Measurements from ENCODE around the gene GMDS.

Gene GMDS

DNA sequence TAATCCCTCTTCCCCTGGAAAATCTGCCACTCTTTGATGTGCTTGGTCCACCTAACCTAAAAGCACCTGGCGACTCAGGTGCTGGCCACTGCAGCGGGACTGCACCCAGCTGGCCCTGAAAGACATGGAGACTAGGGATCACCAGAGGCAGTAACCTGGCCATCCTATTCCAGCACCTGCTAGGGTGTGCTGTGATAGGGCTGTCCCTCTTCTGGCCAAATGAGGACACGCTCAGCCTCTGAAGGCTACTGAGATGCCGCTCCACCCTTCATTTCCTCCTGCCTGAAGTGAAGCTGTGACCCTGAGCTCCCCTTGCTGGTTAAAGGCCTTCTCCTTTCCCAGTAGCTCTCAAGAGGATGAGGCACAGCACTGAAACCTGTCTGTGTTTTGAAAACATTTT lies 611.3 kb downstream of the GMDS start:
- WGBS (ENCODE audit: insufficient coverage, insufficient read length): no CpG with 5 or more reads among the region's 4 CpGs
- DNase-seq (ENCODE audit: low read depth, low spot score): no peak
- Histone ChIP-seq H3K27me3 (ENCODE audit: control insufficient read depth, insufficient read depth, low read length) (no peaks in the 10 kb centered on the region; the same call in 1 of the 2 replicates), H3K4me3 (ENCODE audit: low read length) (no peak overlapping the region), H3K36me3 (ENCODE audit: control insufficient read depth, insufficient read depth, low read length) (no peaks in the 10 kb centered on the region), H3K27ac (ENCODE audit: low read length) (no peak overlapping the region), H3K9me3 (ENCODE audit: control insufficient read depth, insufficient read depth, low read length) (no peaks in the 10 kb centered on the region), H3K4me1 (ENCODE audit: control insufficient read depth, insufficient read depth, low read length) (no peaks in the 10 kb centered on the region)

DNA sequence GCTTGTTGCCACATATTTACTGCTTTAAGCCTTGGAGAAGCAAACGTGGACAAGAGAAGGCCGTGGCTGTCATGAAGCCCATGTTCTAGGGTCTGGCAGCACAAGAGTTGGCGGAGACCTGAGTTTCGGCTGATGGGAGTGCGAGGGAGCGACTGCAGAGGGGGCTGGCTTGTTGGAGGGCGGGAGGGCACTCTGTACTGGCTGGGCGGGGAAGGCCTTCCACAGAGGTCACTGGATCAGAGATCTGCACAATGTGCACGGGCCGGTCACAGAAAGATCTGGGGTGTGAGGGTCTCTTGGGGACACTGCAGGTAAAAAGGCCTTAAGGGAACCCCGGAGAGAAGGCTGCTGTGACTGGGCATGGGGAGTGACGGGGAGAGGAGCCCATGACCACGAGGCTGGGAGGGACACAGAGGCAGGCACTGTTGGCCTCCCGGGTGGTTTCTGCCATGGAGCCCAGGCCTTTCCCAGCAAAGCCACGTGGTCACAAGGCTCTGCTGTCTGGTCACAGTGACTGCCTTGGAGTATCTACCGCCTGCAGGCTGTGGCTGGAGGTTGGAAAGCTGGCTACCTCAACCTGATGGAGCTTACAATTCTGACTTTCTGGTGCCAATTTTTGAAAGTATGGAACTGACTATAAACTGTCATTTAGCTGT lies 611.9 kb downstream of the GMDS start:
- no peak overlapping the region for H3K27ac ChIP-seq (ENCODE audit: low read length)
- H3K9me3 ChIP-seq (ENCODE audit: control insufficient read depth, insufficient read depth, low read length): no peaks in the 10 kb centered on the region
- DNase-seq (ENCODE audit: low read depth, low spot score): no peak
- no CpG with 5 or more reads among the region's 16 CpGs for WGBS (ENCODE audit: insufficient coverage, insufficient read length)
- no peaks in the 10 kb centered on the region for H3K4me1 ChIP-seq (ENCODE audit: control insufficient read depth, insufficient read depth, low read length)
- no peaks in the 10 kb centered on the region; the same call in 1 of the 2 replicates for H3K27me3 ChIP-seq (ENCODE audit: control insufficient read depth, insufficient read depth, low read length)
- no peaks in the 10 kb centered on the region for H3K36me3 ChIP-seq (ENCODE audit: control insufficient read depth, insufficient read depth, low read length)
- H3K4me3 ChIP-seq (ENCODE audit: low read length): no peak overlapping the region

DNA sequence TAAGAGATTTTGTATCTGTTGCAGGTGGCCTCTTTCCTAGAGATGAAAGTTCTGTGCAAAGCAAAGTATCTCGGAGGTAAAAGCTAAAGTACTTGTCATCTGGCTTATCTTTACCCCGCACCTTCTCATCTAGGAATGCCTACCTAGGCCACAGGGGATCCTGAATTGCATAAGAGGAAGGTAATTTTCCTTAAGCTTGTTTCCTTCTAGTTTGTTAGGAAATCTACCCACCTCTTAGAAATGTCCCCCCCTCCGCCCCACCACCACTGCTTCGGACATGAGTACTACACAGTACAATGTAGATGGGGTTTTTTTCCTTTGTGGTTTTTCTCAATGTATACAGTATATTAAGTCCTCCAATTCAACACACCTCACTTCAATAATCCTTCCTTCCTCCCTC lies 614.2 kb downstream of the GMDS start:
- no peaks in the 10 kb centered on the region for H3K36me3 ChIP-seq (ENCODE audit: control insufficient read depth, insufficient read depth, low read length)
- no CpG with 5 or more reads among the region's 4 CpGs for WGBS (ENCODE audit: insufficient coverage, insufficient read length)
- no peaks in the 10 kb centered on the region for H3K9me3 ChIP-seq (ENCODE audit: control insufficient read depth, insufficient read depth, low read length)

DNA sequence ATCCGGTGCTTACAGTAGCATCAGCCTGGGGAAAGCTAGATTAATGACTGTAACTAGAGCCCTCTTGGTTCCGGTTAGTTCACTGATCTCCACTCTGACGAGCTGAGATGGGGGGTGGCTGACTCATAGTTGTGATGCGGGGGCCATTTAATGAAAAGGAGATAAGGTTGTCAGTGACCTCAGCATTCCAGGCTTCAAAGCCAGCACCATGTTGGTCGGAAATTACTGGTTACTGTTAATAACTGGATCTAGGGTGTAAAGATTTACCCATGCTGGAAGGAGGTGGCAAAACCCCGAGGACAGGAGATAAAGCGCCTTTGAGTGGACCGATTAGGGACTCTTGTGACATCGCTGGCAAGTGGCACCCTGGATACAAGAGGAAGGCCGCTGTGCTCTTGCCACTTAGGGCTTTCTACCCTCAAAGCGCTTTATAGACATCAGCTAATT lies 614.6 kb downstream of the GMDS start:
- WGBS (ENCODE audit: insufficient coverage, insufficient read length): no CpG with 5 or more reads among the region's 11 CpGs
- H3K4me1 ChIP-seq (ENCODE audit: control insufficient read depth, insufficient read depth, low read length): no peaks in the 10 kb centered on the region
- H3K36me3 ChIP-seq (ENCODE audit: control insufficient read depth, insufficient read depth, low read length): no peaks in the 10 kb centered on the region
- no peak for DNase-seq (ENCODE audit: low read depth, low spot score)
- no peak overlapping the region for H3K4me3 ChIP-seq (ENCODE audit: low read length)
- H3K27ac ChIP-seq (ENCODE audit: low read length): no peak overlapping the region
- peaks cover 22% of the 10 kb centered on the region for H3K27me3 ChIP-seq (ENCODE audit: control insufficient read depth, insufficient read depth, low read length)
- H3K9me3 ChIP-seq (ENCODE audit: control insufficient read depth, insufficient read depth, low read length): no peaks in the 10 kb centered on the region

More for the DNA sequence above, 614.2 kb downstream of the GMDS start:
- H3K4me1 ChIP-seq (ENCODE audit: control insufficient read depth, insufficient read depth, low read length): no peaks in the 10 kb centered on the region
- no peak overlapping the region for H3K27ac ChIP-seq (ENCODE audit: low read length)
- no peak overlapping the region for H3K4me3 ChIP-seq (ENCODE audit: low read length)
- peaks cover 19% of the 10 kb centered on the region for H3K27me3 ChIP-seq (ENCODE audit: control insufficient read depth, insufficient read depth, low read length)
- DNase-seq (ENCODE audit: low read depth, low spot score): no peak

DNA sequence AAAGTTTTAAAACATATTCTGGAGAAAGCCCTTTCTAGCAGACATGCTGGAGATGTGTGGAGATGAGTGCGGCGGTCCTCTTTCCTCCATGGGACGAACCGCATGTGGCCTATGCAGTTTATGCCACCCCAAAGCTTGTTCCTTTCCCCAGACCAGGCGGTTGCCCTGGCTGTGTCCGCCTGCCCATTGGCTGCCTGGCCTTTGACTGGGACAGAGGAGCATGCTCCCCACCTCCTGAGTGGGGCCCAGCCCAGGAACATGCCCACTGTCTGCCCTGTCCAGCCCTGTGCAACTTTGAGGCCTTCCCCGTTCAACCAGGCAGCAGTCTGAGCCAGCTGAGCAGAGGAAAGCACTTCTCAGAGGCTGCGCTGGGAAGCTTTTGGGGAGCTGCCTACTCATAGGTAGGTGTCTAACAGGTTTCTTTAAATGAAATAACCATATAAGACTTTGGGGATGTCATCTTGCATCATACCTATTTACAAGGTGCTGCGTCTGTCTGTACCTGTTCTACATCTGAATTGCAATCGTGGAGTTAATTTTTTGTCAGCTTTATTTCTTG lies 615.1 kb downstream of the GMDS start:
- Histone ChIP-seq H3K9me3 (ENCODE audit: control insufficient read depth, insufficient read depth, low read length) (no peaks in the 10 kb centered on the region), H3K4me1 (ENCODE audit: control insufficient read depth, insufficient read depth, low read length) (peaks cover under 1% of the 10 kb centered on the region; the same call in 1 of the 2 replicates), H3K27ac (ENCODE audit: low read length) (no peak overlapping the region), H3K36me3 (ENCODE audit: control insufficient read depth, insufficient read depth, low read length) (no peaks in the 10 kb centered on the region), H3K4me3 (ENCODE audit: low read length) (no peak overlapping the region), H3K27me3 (ENCODE audit: control insufficient read depth, insufficient read depth, low read length) (peaks cover 27% of the 10 kb centered on the region)
- DNase-seq (ENCODE audit: low read depth, low spot score): no peak
- WGBS (ENCODE audit: insufficient coverage, insufficient read length): no CpG with 5 or more reads among the region's 10 CpGs

DNA sequence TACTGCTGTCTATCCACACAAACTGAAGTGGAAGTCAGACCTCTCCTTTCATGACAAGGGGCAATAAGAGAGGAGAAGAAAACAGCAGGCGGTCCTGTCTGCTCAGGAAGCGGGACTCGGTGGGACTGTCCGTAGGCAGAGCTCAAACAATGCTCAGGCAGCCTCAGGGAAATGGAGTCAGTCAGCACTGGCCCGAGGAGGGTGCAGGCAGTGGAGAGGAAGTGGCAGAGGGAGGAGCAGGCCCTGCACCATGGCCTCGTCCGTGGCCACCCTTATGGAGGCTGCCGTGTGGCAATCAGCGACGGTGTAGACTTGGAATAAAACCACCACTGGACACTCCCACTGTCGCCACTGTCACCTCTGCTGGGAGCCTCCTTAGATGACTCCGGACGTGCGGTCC lies 616.1 kb downstream of the GMDS start:
- Histone ChIP-seq H3K9me3 (ENCODE audit: control insufficient read depth, insufficient read depth, low read length) (no peaks in the 10 kb centered on the region), H3K4me1 (ENCODE audit: control insufficient read depth, insufficient read depth, low read length) (peaks cover 5% of the 10 kb centered on the region), H3K4me3 (ENCODE audit: low read length) (no peak overlapping the region), H3K36me3 (ENCODE audit: control insufficient read depth, insufficient read depth, low read length) (no peaks in the 10 kb centered on the region), H3K27me3 (ENCODE audit: control insufficient read depth, insufficient read depth, low read length) (peaks cover 37% of the 10 kb centered on the region), H3K27ac (ENCODE audit: low read length) (no peak overlapping the region)
- WGBS (ENCODE audit: insufficient coverage, insufficient read length): no CpG with 5 or more reads among the region's 14 CpGs
- DNase-seq (ENCODE audit: low read depth, low spot score): no peak

DNA sequence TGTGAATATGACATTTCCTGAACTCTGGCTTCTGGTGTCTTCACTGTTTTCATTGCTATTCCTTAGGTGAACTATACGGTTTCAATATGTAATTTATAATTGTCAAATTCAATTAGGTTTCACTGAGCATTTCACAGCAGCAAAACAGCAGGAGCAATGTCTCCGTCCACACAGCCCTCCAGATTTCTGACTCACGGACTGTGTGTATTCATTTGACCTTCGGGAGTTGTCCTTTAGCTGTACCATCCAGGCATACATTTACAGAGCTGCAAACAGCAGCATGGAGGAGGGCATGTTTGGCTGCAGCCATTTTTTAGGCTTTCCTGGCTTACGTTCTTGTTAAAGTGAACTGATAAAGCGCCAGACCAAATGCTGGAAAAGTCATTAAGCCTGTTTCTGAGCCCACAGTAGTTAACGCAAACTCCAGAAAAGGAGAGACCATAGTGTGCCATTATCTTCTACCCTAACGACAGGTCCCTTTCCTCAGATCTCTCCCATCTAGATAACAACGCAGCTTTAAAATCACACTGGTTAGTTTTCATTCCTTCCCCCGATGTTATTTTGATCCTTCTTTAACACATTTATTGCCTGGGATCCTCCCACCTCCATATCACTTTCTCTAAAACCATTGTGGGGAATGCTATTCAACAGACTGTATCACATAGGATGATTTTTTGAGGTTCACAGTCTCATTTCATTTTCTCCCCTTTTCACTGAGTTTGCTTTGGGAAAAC lies 617.4 kb downstream of the GMDS start:
- Histone ChIP-seq H3K4me3 (ENCODE audit: low read length) (no peak overlapping the region), H3K27me3 (ENCODE audit: control insufficient read depth, insufficient read depth, low read length) (peaks cover 50% of the 10 kb centered on the region), H3K36me3 (ENCODE audit: control insufficient read depth, insufficient read depth, low read length) (no peaks in the 10 kb centered on the region), H3K4me1 (ENCODE audit: control insufficient read depth, insufficient read depth, low read length) (peaks cover 5% of the 10 kb centered on the region), H3K27ac (ENCODE audit: low read length) (no peak overlapping the region), H3K9me3 (ENCODE audit: control insufficient read depth, insufficient read depth, low read length) (no peaks in the 10 kb centered on the region)
- DNase-seq (ENCODE audit: low read depth, low spot score): no peak
- WGBS (ENCODE audit: insufficient coverage, insufficient read length): no CpG with 5 or more reads among the region's 10 CpGs

DNA sequence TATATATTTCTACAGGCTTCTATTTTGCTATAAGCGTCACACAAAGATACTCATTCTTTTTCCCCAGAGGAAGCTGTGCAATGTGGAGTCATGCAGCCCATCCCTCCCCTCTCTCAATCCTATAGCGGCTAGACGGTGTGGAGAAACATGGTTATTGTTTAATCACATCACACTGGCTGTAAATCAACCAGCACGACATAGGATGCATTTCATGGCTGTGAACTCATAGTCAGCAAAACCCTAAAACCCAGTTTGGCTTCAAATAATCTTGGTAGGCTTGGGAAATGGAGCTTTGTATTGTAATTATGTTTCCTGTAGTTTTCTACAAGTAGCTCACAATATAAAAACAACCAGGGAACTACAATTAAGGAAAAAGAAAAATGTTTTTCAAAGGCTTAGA lies 618.9 kb downstream of the GMDS start:
- DNase-seq (ENCODE audit: low read depth, low spot score): no peak
- Histone ChIP-seq H3K4me1 (ENCODE audit: control insufficient read depth, insufficient read depth, low read length) (peaks cover 5% of the 10 kb centered on the region), H3K36me3 (ENCODE audit: control insufficient read depth, insufficient read depth, low read length) (no peaks in the 10 kb centered on the region), H3K9me3 (ENCODE audit: control insufficient read depth, insufficient read depth, low read length) (no peaks in the 10 kb centered on the region), H3K27ac (ENCODE audit: low read length) (no peak overlapping the region), H3K4me3 (ENCODE audit: low read length) (no peak overlapping the region), H3K27me3 (ENCODE audit: control insufficient read depth, insufficient read depth, low read length) (peaks cover 65% of the 10 kb centered on the region)
- WGBS (ENCODE audit: insufficient coverage, insufficient read length): no CpG with 5 or more reads among the region's 4 CpGs

DNA sequence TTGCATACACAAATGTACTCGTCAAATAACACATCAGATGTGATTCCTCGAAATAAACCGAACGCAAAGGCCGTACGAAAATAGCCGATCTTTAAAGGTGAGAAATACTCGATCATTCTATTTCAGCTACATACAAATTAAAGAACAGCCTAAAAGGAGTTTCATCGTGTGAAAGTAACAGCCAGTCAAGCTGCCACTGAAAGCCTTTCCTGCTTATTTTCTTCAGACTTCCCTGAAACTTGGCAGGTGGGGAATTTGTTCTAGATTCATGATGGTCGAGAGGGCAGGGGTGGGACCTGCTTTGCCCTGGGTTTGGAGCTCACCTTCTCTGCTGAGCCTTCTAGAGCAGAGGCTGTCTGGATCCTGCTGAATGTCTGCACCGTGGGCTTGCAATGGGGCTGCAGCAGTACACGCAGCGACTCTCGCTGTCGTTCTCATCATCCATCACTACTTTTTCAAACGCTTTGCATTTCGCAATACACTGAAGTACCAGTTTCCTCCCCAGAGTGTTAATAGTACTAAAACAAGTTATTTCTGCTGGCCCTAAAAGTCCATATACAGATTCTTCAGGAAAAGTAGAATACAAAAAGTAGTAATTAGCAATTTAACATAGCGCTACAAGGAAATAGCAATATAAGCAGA lies 619.5 kb downstream of the GMDS start:
- H3K36me3 ChIP-seq (ENCODE audit: control insufficient read depth, insufficient read depth, low read length): no peaks in the 10 kb centered on the region
- H3K27me3 ChIP-seq (ENCODE audit: control insufficient read depth, insufficient read depth, low read length): peaks cover 71% of the 10 kb centered on the region
- no peaks in the 10 kb centered on the region for H3K9me3 ChIP-seq (ENCODE audit: control insufficient read depth, insufficient read depth, low read length)
- peaks cover 5% of the 10 kb centered on the region for H3K4me1 ChIP-seq (ENCODE audit: control insufficient read depth, insufficient read depth, low read length)
- H3K27ac ChIP-seq (ENCODE audit: low read length): no peak overlapping the region
- WGBS (ENCODE audit: insufficient coverage, insufficient read length): no CpG with 5 or more reads among the region's 18 CpGs
- no peak for DNase-seq (ENCODE audit: low read depth, low spot score)
- no peak overlapping the region for H3K4me3 ChIP-seq (ENCODE audit: low read length)
